Measurements from ENCODE around the gene TACC3. TPM values are rescaled to one million over a fixed set of nuclear protein-coding genes. Genes with fewer than 3 reads are reported as not detected.

Gene TACC3
- total RNA-seq, 3 donors from 2014 or later = 4.1 to 7.8 (median 4.9) TPM

DNA sequence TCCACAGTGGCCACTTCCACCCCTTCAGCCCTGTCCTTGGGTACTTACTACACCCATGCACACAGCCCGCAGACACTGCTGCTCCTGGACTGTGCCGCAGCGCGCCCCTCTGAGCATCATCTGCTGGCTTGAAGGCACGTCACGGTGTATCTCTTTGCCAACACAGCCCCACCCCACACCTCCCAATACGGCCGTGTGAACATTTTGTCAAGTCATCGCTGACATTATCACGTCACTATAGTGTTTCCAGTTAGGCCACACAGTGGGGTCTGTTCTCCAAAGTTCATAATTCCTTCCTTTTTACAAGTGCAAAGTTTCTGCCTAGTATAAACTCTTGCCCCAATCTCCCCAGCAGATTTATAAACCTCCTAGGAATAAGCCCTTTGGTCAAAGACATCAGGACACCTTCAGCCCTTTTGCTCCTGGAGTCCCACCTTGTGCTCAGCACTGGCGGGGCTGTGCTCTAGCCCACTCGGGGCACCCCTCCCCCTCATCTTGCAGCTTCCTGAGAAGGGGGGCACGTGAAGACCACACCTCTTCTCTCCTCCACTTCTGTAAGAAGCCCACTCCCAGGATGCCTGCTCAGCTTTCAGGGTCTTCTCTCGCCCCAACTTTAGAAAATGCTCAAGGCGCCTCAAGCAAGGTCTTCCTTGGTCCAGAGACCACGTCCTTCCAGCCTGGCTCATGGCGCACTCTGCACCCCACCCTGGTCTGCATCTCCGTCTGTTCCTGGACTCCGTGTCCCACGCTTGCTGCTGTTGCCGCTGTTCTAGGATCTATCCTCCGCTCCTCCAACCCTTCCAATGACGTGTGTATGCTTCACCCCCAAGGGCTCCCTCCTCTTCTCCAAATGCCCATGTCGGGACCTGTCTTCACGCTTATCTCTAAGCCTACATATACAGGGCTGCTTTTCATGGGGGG is 44.5 kb upstream of the TACC3 start:
- TF ChIP-seq POLR2AphosphoS5 (IDR thresholded peaks at IDR 0.05) = no peak
- TF ChIP-seq POLR2A (IDR thresholded peaks at IDR 0.05) = no peak
- no peak for TF ChIP-seq CTCF (IDR thresholded peaks at IDR 0.05)
- intact Hi-C loops (cut with DNase I; ENCODE audit: low total_unique reads) = no loop called here
- Histone ChIP-seq H3K27ac (no peak overlapping the region), H3K9me3 (no peaks in the 10 kb centered on the region), H3K4me1 (no peaks in the 10 kb centered on the region), H3K36me3 (no peaks in the 10 kb centered on the region), H3K27me3 (no peaks in the 10 kb centered on the region), H3K4me3 (no peak overlapping the region)
- no peak for DNase-seq (ENCODE audit: low spot score in 2 of 2)

GRCh38 chr4:1678244-1678643 is 43.1 kb upstream of the TACC3 start:
- no peak overlapping the region for H3K27ac ChIP-seq
- intact Hi-C loops (cut with DNase I; ENCODE audit: low total_unique reads) = no loop called here
- DNase-seq (ENCODE audit: low spot score in 2 of 2) = no peak
- no peaks in the 10 kb centered on the region for H3K27me3 ChIP-seq
- TF ChIP-seq POLR2AphosphoS5 (IDR thresholded peaks at IDR 0.05) (no peak), POLR2A (IDR thresholded peaks at IDR 0.05) (no peak), CTCF (IDR thresholded peaks at IDR 0.05) (no peak)
- no peaks in the 10 kb centered on the region for H3K36me3 ChIP-seq
- H3K9me3 ChIP-seq = no peaks in the 10 kb centered on the region
- H3K4me3 ChIP-seq = no peak overlapping the region
- no peaks in the 10 kb centered on the region for H3K4me1 ChIP-seq

DNA sequence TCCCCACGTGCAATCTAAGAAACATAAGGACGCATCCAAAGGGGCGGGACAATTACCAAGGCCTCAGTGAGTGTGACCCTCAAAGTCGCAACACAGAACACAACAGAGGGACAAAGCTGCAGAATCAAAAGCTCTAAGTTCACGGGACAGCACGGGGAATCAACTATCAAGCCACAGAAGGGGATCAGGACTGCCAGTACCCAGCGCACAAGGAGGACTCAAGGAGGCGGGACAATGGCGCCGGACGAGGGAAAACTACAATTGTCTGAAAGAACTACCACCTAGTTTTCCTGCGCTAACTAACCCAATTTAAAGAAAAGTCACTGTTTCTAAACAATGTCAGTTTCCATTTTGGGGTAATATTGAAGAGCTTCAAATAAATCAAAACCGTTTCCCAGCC is 38.5 kb upstream of the TACC3 start:
- Histone ChIP-seq H3K4me3 (peak overlapping the region; percentile 61 to 81 (median 74)), H3K4me1 (no peaks in the 10 kb centered on the region), H3K36me3 (no peaks in the 10 kb centered on the region), H3K27me3 (no peaks in the 10 kb centered on the region), H3K27ac (peak overlapping the region in 1 of 2 donors; percentile 79), H3K9me3 (no peaks in the 10 kb centered on the region)
- intact Hi-C loops (cut with DNase I; ENCODE audit: low total_unique reads) = no loop called here
- TF ChIP-seq POLR2A (IDR thresholded peaks at IDR 0.05) = no peak
- no peak for TF ChIP-seq POLR2AphosphoS5 (IDR thresholded peaks at IDR 0.05)
- TF ChIP-seq CTCF (IDR thresholded peaks at IDR 0.05) = no peak
- DNase-seq (ENCODE audit: low spot score in 2 of 2) = no peak

GRCh38 chr4:1683261-1683735 is 38.0 kb upstream of the TACC3 start:
- peak in 1 of 2 donors; percentile 30 for DNase-seq (ENCODE audit: low spot score in 2 of 2)
- no peaks in the 10 kb centered on the region for H3K4me1 ChIP-seq
- no peaks in the 10 kb centered on the region for H3K9me3 ChIP-seq
- H3K4me3 ChIP-seq = peak overlapping the region; percentile 61 to 81 (median 74)
- no peaks in the 10 kb centered on the region for H3K36me3 ChIP-seq
- peak overlapping the region; percentile 78 to 79 for H3K27ac ChIP-seq
- intact Hi-C loops (cut with DNase I; ENCODE audit: low total_unique reads) = no loop called here
- no peaks in the 10 kb centered on the region for H3K27me3 ChIP-seq
- TF ChIP-seq CTCF (IDR thresholded peaks at IDR 0.05) (no peak), POLR2A (IDR thresholded peaks at IDR 0.05) (no peak), POLR2AphosphoS5 (IDR thresholded peaks at IDR 0.05) (no peak)
